IPS-20b (cell line): ENCODE data around the gene GBP3.

Experiments
- H3K27ac ChIP-seq: one replicate; pipeline ENCODE4 v1.5.1; 2013; ENCODE audit warnings: low read length
- H3K27me3 ChIP-seq: 2 replicates; pipeline ENCODE4 v1.6.1; 2013; ENCODE audit warnings: mild to moderate bottlenecking, low read length, inconsistent platforms; ENCODE audit not compliant: insufficient read depth
- H3K36me3 ChIP-seq: 2 replicates; pipeline ENCODE4 v1.6.1; 2013; ENCODE audit warnings: low read depth, mild to moderate bottlenecking, inconsistent platforms, low read length, moderate library complexity; ENCODE audit not compliant: insufficient read depth
- H3K4me1 ChIP-seq: 2 replicates; pipeline ENCODE4 v1.6.1; 2013; ENCODE audit warnings: mild to moderate bottlenecking, control low read depth, inconsistent platforms, low read length, moderate library complexity; ENCODE audit not compliant: insufficient read depth
- H3K4me3 ChIP-seq: 2 replicates; pipeline ENCODE4 v1.5.1; 2013; ENCODE audit warnings: mild to moderate bottlenecking, low read length, inconsistent platforms
- H3K9ac ChIP-seq: 2 replicates; pipeline ENCODE4 v1.6.1; 2013; ENCODE audit warnings: low read depth, mild to moderate bottlenecking, inconsistent platforms, low read length, moderate library complexity
- H3K9me3 ChIP-seq: 2 replicates; pipeline ENCODE4 v1.6.1; 2013; ENCODE audit warnings: mild to moderate bottlenecking, low read depth, low read length, inconsistent platforms; ENCODE audit not compliant: insufficient read depth

The GBP3 gene

DNA sequence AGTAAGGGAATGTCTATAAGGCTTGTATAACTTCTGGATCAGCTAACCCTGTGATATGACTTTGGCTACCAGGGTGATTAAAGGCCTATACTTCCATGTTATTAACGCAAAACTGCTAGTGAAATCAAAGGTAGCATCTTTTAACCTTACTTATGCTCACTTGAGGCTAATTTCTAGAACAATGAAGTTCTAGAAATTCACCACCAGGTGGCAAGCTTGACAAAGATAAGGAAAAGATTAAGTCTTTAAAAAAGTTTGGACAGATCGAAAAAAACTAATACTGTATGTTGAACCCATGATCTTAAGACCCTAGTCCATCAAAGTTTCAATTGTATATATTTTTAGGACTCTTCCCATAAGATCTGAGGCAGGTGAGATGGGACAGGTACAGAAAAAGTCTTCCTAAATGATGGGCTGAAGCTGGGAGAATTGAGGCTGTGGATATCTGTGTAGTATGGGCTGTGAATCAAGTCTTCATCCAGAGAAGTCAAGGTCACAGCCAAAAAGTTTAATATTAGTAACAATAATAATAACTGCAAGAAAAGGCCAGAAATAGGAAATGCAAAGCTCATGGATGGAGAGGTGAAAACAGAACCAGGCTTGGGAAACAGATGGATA is 49.0 kb downstream of the GBP3 start:
- Histone ChIP-seq H3K27ac (no peak overlapping the region), H3K36me3 (peaks cover 4% of the 10 kb centered on the region), H3K9me3 (no peaks in the 10 kb centered on the region), H3K27me3 (no peaks in the 10 kb centered on the region), H3K4me1 (no peaks in the 10 kb centered on the region), H3K9ac (no peak overlapping the region), H3K4me3 (no peak overlapping the region)

DNA sequence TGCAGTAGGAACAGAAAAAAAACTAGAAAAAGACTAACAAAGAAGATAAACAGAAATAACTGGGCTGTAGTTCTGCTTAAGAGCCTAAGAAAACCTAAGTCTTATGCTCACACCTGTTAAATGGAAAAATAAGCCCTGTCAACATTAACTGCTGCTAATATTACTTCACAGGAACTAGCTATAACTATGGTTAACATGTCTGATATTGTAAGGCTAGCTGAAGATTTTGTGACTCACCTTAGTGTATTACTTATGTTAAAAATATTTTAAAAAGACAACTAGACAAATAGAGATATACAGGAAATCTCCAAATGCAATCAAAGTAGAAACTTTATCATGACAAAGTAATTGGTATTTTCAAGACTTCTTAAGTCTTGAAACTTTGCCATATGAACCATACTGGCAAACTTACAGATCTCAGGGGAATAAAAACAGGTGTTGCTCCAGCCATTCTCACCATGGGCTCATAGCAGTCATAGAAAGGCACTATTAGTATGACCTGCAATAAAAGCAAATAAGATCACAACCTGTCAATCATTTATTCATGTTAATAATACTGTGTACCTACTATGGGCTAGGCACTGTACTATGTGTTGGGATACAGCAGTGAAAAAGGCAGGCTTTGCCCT is 60.9 kb downstream of the GBP3 start:
- H3K27ac ChIP-seq, result no peak overlapping the region
- H3K9me3 ChIP-seq, result no peaks in the 10 kb centered on the region
- no peaks in the 10 kb centered on the region for H3K27me3 ChIP-seq
- H3K9ac ChIP-seq, result no peak overlapping the region
- peaks cover 90% of the 10 kb centered on the region for H3K36me3 ChIP-seq
- no peaks in the 10 kb centered on the region for H3K4me1 ChIP-seq
- H3K4me3 ChIP-seq, result no peak overlapping the region

DNA sequence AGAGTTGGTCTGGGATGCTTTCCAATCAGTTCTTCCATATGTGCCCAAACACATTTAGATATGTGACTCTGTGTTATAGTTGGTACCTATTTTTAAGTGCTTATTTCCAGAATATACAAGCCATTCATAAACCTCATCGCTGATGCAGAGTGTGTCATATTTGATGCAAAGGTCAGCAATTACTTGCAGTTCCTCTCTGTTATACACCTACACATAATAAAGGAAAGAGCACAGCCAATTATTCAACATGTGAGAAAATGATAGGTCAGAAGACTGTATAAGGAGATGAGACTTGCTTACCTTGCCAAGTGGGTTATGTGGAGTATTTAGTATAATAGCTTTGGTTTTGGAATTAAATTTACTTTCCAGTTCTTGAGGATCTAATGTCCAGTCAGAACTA is 61.6 kb downstream of the GBP3 start:
- no peaks in the 10 kb centered on the region for H3K9me3 ChIP-seq
- peaks cover 90% of the 10 kb centered on the region for H3K36me3 ChIP-seq
- H3K27ac ChIP-seq, result no peak overlapping the region
- H3K4me1 ChIP-seq, result no peaks in the 10 kb centered on the region
- no peak overlapping the region for H3K9ac ChIP-seq
- H3K4me3 ChIP-seq, result no peak overlapping the region
- no peaks in the 10 kb centered on the region for H3K27me3 ChIP-seq
